ENCODE results near the gene TCHP.
A peak's percentile ranks its signal among the peaks of the same experiment; 100 is the strongest.
"Not testable (repeated sequence)": the region's sequence is repeated elsewhere in the genome, so short reads cannot be mapped to it uniquely, and the experiment has no call there.

Gene TCHP

GRCh38 chr12:109891731-109892130 lies 8.3 kb upstream of the TCHP start:
- not testable (repeated sequence) for H3K4me3 Mint-ChIP-seq; ATAC-seq; H3K9me3 Mint-ChIP-seq; H3K36me3 Mint-ChIP-seq; DNase-seq (ENCODE audit: low spot score in 2 of 2)
- peak overlapping the region; percentile 17 for H3K27ac Mint-ChIP-seq
- peaks cover 50% of the 10 kb centered on the region for H3K4me1 Mint-ChIP-seq

- Mint-ChIP-seq H3K4me3 (no peak overlapping the region), H3K4me1 (peaks cover 49% of the 10 kb centered on the region), H3K27ac (peak overlapping the region; percentile 17), H3K36me3 (no peaks in the 10 kb centered on the region), H3K9me3 (no peaks in the 10 kb centered on the region)
- ATAC-seq (no peak), DNase-seq (ENCODE audit: low spot score in 2 of 2) (no peak)
Measured at GRCh38 chr12:109892165-109892715, 7.8 kb upstream of the TCHP start.

DNA sequence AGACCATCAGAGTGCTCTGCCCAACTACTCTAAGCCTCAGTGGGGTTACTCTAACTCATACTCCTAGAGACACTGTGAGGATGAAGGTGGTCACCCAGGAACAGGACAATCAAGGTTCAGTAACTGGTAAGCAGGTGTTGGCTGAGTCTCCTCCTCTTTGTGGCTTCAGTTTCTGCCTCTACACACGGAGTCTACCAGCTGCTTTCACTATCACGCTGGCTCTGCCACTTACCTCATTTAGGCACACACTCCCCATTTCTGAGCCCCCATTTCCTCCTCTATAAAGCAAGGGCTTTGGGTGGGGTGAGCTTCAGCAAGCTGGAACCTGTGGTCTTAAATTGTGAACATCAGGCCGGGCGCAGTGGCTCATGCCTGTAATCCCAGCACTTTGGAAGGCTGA lies 7.3 kb upstream of the TCHP start:
- Mint-ChIP-seq H3K9me3 (no peaks in the 10 kb centered on the region), H3K4me3 (no peak overlapping the region), H3K4me1 (peaks cover 43% of the 10 kb centered on the region), H3K36me3 (no peaks in the 10 kb centered on the region), H3K27ac (peak overlapping the region; percentile 17)
- ATAC-seq = peak; percentile 60
- DNase-seq (ENCODE audit: low spot score in 2 of 2) = peak; percentile 6 to 59

GRCh38 chr12:109893261-109893995 lies 6.6 kb upstream of the TCHP start:
- H3K27ac Mint-ChIP-seq = peak overlapping the region; percentile 17

GRCh38 chr12:109894939-109895338 lies 5.1 kb upstream of the TCHP start:
- Mint-ChIP-seq H3K4me3 (no peak overlapping the region), H3K9me3 (no peaks in the 10 kb centered on the region), H3K27ac (no peak overlapping the region)

More at GRCh38 chr12:109893261-109893995, 6.6 kb upstream of the TCHP start:
- Mint-ChIP-seq H3K36me3 (no peaks in the 10 kb centered on the region), H3K9me3 (no peaks in the 10 kb centered on the region), H3K4me1 (peaks cover 37% of the 10 kb centered on the region), H3K4me3 (no peak overlapping the region)
- DNase-seq (ENCODE audit: low spot score in 2 of 2) (no peak), ATAC-seq (no peak)

GRCh38 chr12:109896188-109896587 lies 3.9 kb upstream of the TCHP start:
- no peak overlapping the region for H3K27ac Mint-ChIP-seq
- no peaks in the 10 kb centered on the region for H3K9me3 Mint-ChIP-seq
- peaks cover 35% of the 10 kb centered on the region for H3K4me1 Mint-ChIP-seq
- H3K4me3 Mint-ChIP-seq = no peak overlapping the region
- ATAC-seq (no peak), DNase-seq (ENCODE audit: low spot score in 2 of 2) (no peak)
- peaks cover 11% of the 10 kb centered on the region for H3K36me3 Mint-ChIP-seq

More at GRCh38 chr12:109894939-109895338, 5.1 kb upstream of the TCHP start:
- Mint-ChIP-seq H3K4me1 (peaks cover 24% of the 10 kb centered on the region), H3K36me3 (peaks cover 3% of the 10 kb centered on the region)
- DNase-seq (ENCODE audit: low spot score in 2 of 2) (no peak), ATAC-seq (no peak)

DNA sequence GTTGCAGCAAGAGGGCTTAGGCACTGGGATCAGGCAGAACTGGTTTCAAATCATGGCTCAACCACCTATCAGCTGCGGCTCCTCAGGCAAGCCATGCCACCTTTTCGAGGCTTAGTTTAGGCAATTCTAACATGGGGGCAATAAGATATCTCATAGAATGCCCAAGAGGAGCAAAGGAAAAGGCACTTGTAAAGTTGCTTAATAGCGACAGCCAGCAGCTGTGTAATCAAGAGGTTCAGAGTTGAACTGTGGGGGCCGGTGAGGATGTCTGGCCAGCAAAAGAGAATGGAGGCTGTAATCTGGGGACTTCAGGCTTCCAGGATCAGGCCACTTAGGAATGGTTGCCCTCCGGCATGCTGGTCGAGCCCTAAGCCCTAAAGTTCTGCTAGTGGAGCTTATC lies 3.0 kb upstream of the TCHP start:
- ATAC-seq (no peak), DNase-seq (ENCODE audit: low spot score in 2 of 2) (no peak)
- peaks cover 40% of the 10 kb centered on the region for H3K4me1 Mint-ChIP-seq
- H3K36me3 Mint-ChIP-seq = peaks cover 11% of the 10 kb centered on the region
- H3K4me3 Mint-ChIP-seq = no peak overlapping the region
- no peak overlapping the region for H3K27ac Mint-ChIP-seq
- no peaks in the 10 kb centered on the region for H3K9me3 Mint-ChIP-seq

- DNase-seq (ENCODE audit: low spot score in 2 of 2); ATAC-seq; H3K9me3 Mint-ChIP-seq: not testable (repeated sequence)
- Mint-ChIP-seq H3K27ac (peak overlapping the region; percentile 95), H3K4me1 (peaks cover 25% of the 10 kb centered on the region), H3K36me3 (peaks cover 27% of the 10 kb centered on the region), H3K4me3 (peak overlapping the region; percentile 87)
Measured at GRCh38 chr12:109899345-109899744, 729 bp upstream of the TCHP start.

- no peak for DNase-seq (ENCODE audit: low spot score in 2 of 2)
- peak overlapping the region; percentile 87 for H3K4me3 Mint-ChIP-seq
- peaks cover 44% of the 10 kb centered on the region for H3K36me3 Mint-ChIP-seq
- peaks cover 31% of the 10 kb centered on the region for H3K4me1 Mint-ChIP-seq
- peak overlapping the region; percentile 95 for H3K27ac Mint-ChIP-seq
- no peaks in the 10 kb centered on the region for H3K9me3 Mint-ChIP-seq
- peak; percentile 12 for ATAC-seq
Measured at GRCh38 chr12:109900752-109901580, 892 bp downstream of the TCHP start.

GRCh38 chr12:109902891-109903418 lies 2.9 kb downstream of the TCHP start:
- DNase-seq (ENCODE audit: low spot score in 2 of 2) (no peak), ATAC-seq (no peak)
- H3K4me1 Mint-ChIP-seq = peaks cover 31% of the 10 kb centered on the region
- H3K4me3 Mint-ChIP-seq = no peak overlapping the region
- no peak overlapping the region for H3K27ac Mint-ChIP-seq
- peaks cover 63% of the 10 kb centered on the region for H3K36me3 Mint-ChIP-seq
- H3K9me3 Mint-ChIP-seq = no peaks in the 10 kb centered on the region

DNA sequence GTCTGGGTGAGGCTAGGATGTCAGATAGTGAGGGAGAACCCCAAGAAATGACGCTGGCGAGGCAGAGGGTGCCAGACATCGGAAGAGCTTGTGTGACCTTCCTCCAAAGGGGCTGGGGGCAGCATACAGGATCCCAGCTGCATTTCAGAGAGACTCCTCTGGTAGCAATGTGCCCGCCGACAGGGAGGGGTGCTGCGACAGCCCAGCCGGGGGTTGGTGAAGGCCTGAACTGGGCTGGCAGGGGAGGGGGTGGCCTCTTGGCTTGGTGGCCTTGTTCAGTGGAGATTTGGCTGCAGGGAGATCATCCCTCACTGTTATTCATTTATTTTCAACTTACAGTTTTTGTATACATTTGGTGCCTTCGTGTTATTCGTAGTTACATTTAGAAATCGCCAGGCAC lies 5.2 kb downstream of the TCHP start:
- Mint-ChIP-seq H3K9me3 (no peaks in the 10 kb centered on the region), H3K36me3 (peaks cover 74% of the 10 kb centered on the region), H3K27ac (peak overlapping the region; percentile 94), H3K4me1 (peaks cover 25% of the 10 kb centered on the region), H3K4me3 (no peak overlapping the region)
- DNase-seq (ENCODE audit: low spot score in 2 of 2) (no peak), ATAC-seq (no peak)

- ATAC-seq = no peak
- Mint-ChIP-seq H3K4me3 (no peak overlapping the region), H3K9me3 (no peaks in the 10 kb centered on the region), H3K36me3 (peaks cover 88% of the 10 kb centered on the region), H3K4me1 (no peaks in the 10 kb centered on the region), H3K27ac (no peak overlapping the region)
- no peak for DNase-seq (ENCODE audit: low spot score in 2 of 2)
Measured at GRCh38 chr12:109910254-109910968, 10.3 kb downstream of the TCHP start.

GRCh38 chr12:109910969-109911348 lies 10.9 kb downstream of the TCHP start:
- H3K4me1 Mint-ChIP-seq = no peaks in the 10 kb centered on the region
- ATAC-seq (peak; percentile 54), DNase-seq (ENCODE audit: low spot score in 2 of 2) (no peak)
- no peak overlapping the region for H3K4me3 Mint-ChIP-seq
- no peaks in the 10 kb centered on the region for H3K9me3 Mint-ChIP-seq
- H3K27ac Mint-ChIP-seq = no peak overlapping the region
- H3K36me3 Mint-ChIP-seq = peaks cover 88% of the 10 kb centered on the region

DNA sequence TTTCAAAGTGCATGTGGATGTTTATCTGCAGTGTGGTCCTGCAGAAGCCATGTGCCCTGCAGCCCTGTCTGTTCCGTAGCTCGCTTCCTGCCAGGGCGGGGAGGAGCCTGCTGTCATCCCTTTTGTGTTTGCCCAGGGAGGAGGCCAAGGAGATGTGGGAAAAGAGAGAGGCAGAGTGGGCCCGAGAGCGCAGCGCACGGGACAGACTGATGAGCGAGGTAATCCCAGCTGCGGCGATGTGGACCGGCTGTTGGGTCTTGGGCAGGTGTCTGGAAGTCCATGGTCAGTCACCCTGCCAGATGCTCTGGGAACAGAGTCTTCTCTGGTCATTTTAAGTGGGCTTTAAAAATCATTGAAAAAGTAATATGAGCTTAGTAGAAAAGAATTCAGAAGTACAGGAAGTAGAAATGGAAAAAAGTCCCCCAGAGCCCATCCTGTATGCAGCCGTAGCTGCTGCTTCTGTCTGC lies 12.8 kb downstream of the TCHP start:
- H3K36me3 Mint-ChIP-seq = peaks cover 88% of the 10 kb centered on the region
- H3K4me1 Mint-ChIP-seq = no peaks in the 10 kb centered on the region
- H3K27ac Mint-ChIP-seq = no peak overlapping the region
- DNase-seq (ENCODE audit: low spot score in 2 of 2) = no peak
- no peaks in the 10 kb centered on the region for H3K9me3 Mint-ChIP-seq
- H3K4me3 Mint-ChIP-seq = no peak overlapping the region
- no peak for ATAC-seq

GRCh38 chr12:109914461-109914860 lies 14.4 kb downstream of the TCHP start:
- no peak for ATAC-seq
- Mint-ChIP-seq H3K9me3 (no peaks in the 10 kb centered on the region), H3K36me3 (peaks cover 90% of the 10 kb centered on the region), H3K4me3 (no peak overlapping the region), H3K27ac (peak overlapping the region; percentile 85), H3K4me1 (no peaks in the 10 kb centered on the region)
- DNase-seq (ENCODE audit: low spot score in 2 of 2) = no peak

Measured in stimulated activated effector memory CD8-positive, alpha-beta T cell treated with anti-CD3 and anti-CD28 coated beads, Interleukin-12 subunit alpha, Interleukin-12 subunit beta, amount 100 ng/mL, for 72 hours (primary cell).